ENCODE measurements around the gene UCKL1.

Gene UCKL1

DNA sequence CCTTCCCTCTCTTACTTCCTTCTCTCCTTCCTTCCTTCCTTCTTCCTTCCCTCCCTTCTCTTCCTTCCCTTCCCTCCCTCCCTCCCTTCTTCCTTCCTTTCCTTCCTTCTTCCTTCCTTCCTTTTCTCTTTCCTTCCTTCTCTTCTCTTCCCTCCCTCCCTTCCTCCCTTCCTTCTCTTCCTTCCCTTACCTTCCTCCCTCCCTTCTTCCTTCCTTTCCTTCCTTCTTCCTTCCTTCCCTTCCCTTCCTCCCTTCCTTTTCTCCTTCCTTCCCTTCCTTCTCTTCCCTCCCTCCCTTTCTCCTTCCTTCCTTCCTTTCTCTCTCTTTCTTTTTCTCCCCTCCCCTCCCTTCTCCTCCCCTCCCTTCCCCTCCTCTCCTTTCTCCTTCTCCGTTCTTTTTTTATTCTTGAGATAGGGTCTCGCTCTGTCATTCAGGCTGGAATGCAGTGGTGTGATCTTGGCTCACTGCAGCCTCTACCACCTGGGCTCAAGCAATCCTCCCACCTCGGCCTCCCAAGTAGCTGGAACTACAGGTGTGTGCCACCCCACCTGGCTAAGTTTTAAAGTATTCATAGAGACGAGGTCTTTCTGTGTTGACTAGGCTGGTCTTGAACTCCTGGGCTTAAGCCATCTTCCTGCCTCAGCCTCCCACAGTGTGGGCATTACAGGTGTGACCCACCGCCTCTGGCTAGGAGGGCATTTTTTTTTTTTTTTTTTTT, 14.7 kb upstream of the UCKL1 start:
- TF ChIP-seq, protein P1, sequence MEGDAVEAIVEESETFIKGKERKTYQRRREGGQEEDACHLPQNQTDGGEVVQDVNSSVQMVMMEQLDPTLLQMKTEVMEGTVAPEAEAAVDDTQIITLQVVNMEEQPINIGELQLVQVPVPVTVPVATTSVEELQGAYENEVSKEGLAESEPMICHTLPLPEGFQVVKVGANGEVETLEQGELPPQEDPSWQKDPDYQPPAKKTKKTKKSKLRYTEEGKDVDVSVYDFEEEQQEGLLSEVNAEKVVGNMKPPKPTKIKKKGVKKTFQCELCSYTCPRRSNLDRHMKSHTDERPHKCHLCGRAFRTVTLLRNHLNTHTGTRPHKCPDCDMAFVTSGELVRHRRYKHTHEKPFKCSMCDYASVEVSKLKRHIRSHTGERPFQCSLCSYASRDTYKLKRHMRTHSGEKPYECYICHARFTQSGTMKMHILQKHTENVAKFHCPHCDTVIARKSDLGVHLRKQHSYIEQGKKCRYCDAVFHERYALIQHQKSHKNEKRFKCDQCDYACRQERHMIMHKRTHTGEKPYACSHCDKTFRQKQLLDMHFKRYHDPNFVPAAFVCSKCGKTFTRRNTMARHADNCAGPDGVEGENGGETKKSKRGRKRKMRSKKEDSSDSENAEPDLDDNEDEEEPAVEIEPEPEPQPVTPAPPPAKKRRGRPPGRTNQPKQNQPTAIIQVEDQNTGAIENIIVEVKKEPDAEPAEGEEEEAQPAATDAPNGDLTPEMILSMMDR (IDR thresholded peaks at IDR 0.05; ENCODE audit: low read depth, low read length, missing control alignments) = no peak
- DNase-seq (ENCODE audit: low read depth) = no peak
- H3K4me3 ChIP-seq (ENCODE audit: low read depth, low read length) = no peak overlapping the region

DNA sequence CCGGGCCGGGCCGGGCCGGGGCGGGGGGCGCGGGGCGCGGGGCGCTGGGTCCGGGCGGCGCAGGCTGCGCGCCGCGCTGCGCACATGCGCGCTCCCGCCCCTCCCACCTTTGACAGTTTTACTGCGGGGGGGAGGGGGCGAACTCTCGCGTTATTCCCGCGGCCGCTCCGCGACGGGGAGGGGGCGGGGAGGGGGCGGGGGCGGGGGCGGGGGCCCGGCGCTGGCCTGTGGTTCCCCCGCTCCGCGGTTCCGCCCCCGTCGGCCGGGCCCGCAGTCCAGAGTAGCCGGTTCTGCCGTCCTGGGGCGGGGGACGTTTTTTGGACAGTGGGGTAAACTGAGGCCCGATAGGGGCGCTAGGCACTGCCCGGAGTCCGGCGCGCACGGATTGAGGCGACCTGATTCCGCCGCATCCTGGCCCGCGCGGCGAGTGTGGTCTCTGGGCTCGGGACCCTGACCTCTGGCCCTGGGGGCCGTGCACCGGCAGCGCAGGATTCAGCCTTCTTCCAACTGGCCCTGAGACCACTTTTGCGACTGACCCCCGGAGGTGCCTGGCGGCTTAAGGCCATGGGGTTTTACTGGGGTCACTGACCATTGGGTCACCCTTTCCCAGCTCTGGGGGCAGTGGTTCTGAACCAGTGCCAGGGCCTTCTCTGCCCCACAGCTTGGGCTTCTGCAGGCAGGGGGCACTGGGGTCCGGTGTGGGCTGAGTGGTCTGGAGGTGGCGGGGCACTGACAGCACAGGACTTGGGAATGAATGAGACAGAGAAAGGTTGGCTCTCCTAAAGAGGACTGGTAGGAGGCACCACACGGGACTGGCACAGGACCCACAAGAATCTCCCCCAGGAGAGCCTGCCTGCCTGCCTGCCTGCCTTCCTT, 13.9 kb upstream of the UCKL1 start, which contains the start of gene ZNF512B:
ZNF512B (minus strand) TSS at position 93 of the 876 bp plus-strand sequence. CDS start 1,980 bp downstream, outside the sequence.
- DNase-seq (ENCODE audit: low read depth) = no peak
- TF ChIP-seq, protein P1 (IDR thresholded peaks at IDR 0.05; ENCODE audit: low read depth, low read length, missing control alignments) = no peak
- peak within 1 kb of the TSS; percentile 68 for H3K4me3 ChIP-seq (ENCODE audit: low read depth, low read length)

DNA sequence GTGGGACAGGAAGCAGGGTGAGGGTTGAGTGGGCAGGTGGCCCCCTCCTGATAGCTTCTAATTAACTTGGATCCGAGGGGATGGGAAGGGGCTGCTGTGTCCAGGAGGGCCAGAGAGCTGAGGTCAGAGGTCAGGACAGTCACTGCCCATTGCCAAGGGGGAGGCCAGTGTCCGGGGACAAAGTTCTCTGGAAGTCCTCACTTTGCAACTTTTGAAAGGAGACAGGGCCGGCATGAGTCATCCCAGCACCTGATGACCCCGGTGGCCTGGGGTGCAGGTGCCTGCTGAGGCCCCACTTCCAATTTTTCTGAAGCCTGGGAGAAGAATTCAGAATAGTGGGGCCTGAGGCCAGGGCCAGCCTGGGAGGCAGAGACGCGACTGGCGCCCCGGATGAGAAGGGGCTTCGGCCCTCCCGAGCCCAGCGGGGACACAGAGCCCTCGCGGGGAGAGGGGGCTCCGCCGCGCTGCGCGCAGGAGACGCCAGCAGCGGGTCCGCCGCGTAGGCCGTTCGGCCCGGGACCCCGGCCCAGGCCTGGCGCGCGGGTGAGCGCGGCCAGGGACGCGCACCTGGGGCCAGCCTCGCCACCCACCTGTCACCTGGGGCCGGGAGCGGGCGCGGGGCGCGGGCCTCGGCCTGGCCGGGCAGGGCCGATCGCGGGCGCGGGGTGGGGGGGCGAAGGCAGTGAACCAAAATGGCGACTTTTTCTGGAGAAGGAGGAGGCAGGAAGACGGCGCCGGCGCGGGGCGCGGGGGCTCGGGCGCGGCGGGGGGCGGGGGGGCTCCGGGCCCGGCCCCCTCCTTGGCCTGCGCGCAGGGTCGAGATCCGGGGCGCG, 12.9 kb upstream of the UCKL1 start:
- TF ChIP-seq, protein P1 (IDR thresholded peaks at IDR 0.05; ENCODE audit: low read depth, low read length, missing control alignments) = no peak
- H3K4me3 ChIP-seq (ENCODE audit: low read depth, low read length) = peak overlapping the region; percentile 68
- no peak for DNase-seq (ENCODE audit: low read depth)

DNA sequence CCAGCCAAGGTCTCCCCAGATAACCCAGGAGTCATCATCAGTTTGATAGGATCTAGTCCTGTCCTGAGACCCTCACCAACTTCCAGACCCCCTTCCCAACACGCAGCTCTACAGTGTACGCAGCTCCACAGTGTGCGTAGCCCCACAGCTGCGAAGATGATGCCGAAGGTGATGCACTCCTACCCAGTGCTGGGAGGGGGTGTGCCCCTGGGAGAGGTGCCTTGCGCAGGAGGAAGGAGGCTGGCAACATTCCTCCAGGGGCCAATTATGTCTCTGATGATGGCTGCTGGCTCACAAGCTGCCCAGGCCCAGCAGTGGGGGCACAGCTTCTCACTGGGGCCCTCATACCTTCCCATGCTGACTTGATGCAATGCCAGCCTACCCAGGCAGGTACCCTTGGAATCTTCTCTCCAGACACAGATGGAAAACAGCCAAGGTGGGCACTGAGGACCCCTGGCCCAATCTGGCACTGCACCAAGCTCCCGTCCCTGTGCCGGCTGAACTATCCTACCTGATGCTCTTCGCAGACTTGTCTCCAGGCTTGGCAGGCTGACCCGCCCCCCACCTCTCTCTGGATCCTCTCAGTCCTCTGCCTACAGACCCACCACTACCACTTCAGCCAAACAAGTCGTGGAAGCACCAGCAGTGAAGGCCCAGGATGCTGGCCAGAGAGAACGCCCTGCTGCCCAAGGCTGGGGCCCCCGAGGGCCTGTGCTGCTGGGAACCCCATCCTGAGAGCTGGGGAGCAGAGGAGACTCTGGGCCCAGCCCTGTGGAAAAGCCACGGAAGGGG, 12.1 kb upstream of the UCKL1 start:
- DNase-seq (ENCODE audit: low read depth) = no peak
- TF ChIP-seq, protein P1 (IDR thresholded peaks at IDR 0.05; ENCODE audit: low read depth, low read length, missing control alignments) = no peak
- peak overlapping the region; percentile 68 for H3K4me3 ChIP-seq (ENCODE audit: low read depth, low read length)

DNA sequence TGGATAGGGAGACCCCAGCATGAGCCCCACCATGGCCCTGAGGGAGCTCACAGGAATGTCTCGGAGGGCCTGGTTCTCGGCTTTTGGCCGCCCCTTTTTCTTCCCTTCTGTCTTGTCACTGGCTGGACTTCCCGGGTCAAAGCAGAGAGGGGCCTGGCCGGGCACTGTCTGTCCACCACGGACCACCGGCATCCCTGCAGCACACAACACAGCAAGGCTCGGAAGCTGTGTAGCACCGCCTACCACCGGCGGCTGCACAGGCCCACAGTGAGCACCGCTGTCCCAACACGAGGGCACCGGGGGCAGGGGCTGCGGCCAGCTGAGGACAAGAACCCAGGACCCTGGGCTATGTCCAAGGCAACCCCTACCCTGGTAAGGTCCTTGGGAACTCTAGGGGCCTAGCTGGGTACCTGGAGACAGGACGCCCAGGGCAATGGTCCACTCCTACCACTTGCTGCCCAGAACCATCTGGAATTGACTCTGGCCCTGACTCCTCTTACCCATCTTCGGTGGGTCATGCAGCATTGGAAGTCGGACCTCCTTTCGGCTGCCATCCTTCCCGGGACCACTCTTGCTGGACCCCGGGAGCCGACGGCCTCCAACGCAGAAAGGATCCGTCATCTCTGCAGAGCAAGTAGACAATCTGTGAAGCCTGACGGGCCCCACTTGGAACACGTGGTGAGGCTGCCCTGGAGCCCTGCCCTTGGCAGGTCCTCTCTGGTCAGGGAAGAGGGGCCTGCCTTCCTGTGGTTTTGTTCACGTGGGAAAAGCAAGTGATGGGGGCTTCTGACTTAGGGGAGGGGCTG, 11.3 kb upstream of the UCKL1 start:
- H3K4me3 ChIP-seq (ENCODE audit: low read depth, low read length) = no peak overlapping the region
- TF ChIP-seq, protein P1 (IDR thresholded peaks at IDR 0.05; ENCODE audit: low read depth, low read length, missing control alignments) = no peak
- DNase-seq (ENCODE audit: low read depth) = no peak
